Ovary (tissue), 3 donors: Measurements from ENCODE around the gene TENT5A.

Experiments used
- POLR2A ChIP-seq: fragments of 450-650 bp; IDR thresholded peaks from one replicate; pipeline ENCODE4 v1.6.1; 2017; ENCODE audit warnings: antibody characterized with exemption, mild to moderate bottlenecking, moderate library complexity
- TF ChIP-seq, protein P1 (sequence below), 3 donors: fragments of 450-650 bp in 2 of 3; fragments of 200-600 bp in 1 of 3; IDR thresholded peaks; one replicate each; pipeline versions ENCODE4 v1.5.1 to v1.8.0; 2016 to 2022; ENCODE audit warnings: antibody characterized with exemption in 3 of 3, mild to moderate bottlenecking in 1 of 3
- donor health status: DM: no; HTN: no; CAD: no.

DNA sequence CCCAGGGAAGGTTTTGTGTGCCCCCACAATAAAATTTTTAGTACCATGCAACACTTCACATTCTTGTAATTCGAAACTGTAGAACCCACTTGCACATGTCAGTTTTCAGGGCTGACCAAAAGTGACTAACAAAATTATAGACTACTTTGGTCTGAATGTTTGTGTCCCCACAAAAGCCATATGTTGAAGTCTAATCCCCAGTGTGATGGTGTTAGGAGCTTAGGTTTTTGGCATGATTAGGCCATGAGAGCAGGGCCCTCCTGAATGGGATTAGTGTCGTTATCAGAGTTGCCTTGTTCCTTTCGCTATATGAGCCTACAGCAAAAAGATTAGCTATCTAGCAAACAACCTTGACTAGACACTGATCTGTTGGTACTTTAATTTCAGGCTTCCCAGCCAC is 49.0 kb upstream of the TENT5A start:
- TF ChIP-seq, protein P1, sequence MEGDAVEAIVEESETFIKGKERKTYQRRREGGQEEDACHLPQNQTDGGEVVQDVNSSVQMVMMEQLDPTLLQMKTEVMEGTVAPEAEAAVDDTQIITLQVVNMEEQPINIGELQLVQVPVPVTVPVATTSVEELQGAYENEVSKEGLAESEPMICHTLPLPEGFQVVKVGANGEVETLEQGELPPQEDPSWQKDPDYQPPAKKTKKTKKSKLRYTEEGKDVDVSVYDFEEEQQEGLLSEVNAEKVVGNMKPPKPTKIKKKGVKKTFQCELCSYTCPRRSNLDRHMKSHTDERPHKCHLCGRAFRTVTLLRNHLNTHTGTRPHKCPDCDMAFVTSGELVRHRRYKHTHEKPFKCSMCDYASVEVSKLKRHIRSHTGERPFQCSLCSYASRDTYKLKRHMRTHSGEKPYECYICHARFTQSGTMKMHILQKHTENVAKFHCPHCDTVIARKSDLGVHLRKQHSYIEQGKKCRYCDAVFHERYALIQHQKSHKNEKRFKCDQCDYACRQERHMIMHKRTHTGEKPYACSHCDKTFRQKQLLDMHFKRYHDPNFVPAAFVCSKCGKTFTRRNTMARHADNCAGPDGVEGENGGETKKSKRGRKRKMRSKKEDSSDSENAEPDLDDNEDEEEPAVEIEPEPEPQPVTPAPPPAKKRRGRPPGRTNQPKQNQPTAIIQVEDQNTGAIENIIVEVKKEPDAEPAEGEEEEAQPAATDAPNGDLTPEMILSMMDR (IDR thresholded peaks at IDR 0.05), result no peak
- TF ChIP-seq POLR2A, result no peak
